Muscle of arm (tissue), 14 donors: Measurements from ENCODE around the gene PAX8. TPM values are rescaled to one million over a fixed set of nuclear protein-coding genes. Genes with fewer than 3 reads are reported as not detected.
A peak's percentile ranks its signal among the peaks of the same experiment; 100 is the strongest.
"Not testable (repeated sequence)": the region's sequence is repeated elsewhere in the genome, so short reads cannot be mapped to it uniquely, and the experiment has no call there.

Experiments
- DNase-seq: peaks from one replicate; pipeline ENCODE4 v3.0.0-alpha.2; 2013
- long read RNA-seq, 11 donors: transcript quantifications; one replicate each; lab custom pipeline, GENCODE V29; 2026
- polyA plus RNA-seq, 12 donors: library from polyadenylated mRNA; unstranded; fragments of 120-200 nt; gene quantifications; one replicate each; pipeline ENCODE4 v1.2.1, GENCODE V29; 2013; ENCODE audit not compliant: insufficient read length in 12 of 12

PAX8 gene
- polyA plus RNA-seq: 10 to 100 TPM in 1 of 12 donors, 1 to 10 TPM in 8, under 1 TPM in 2, not detected in 1; 0.52 to 18.1 (median 2.0) TPM
- long read RNA-seq, donor 1, partial matches to known transcripts: 0 of 1 reads
- long read RNA-seq, donor 1, other reads (novel, unspliced or antisense): 0 of 1 reads
- long read RNA-seq, donor 2: 0 reads
- long read RNA-seq, donor 3: 0 reads
- long read RNA-seq, donor 4, partial matches to known transcripts: 0 of 1 reads
- long read RNA-seq, donor 4, other reads (novel, unspliced or antisense): 0 of 1 reads
- long read RNA-seq, donor 5: 0 reads
- long read RNA-seq, donor 6: 0 reads
- long read RNA-seq, donor 7, partial matches to known transcripts: 0 of 1 reads
- long read RNA-seq, donor 7, other reads (novel, unspliced or antisense): 0 of 1 reads
- long read RNA-seq, donor 8, partial matches to known transcripts: 0 of 1 reads
- long read RNA-seq, donor 8, other reads (novel, unspliced or antisense): 0 of 1 reads
- long read RNA-seq, donor 9, full-length matches to known transcripts: 1 of 1 reads
- long read RNA-seq, donor 9, partial matches to known transcripts: 0 of 1 reads
- long read RNA-seq, donor 9, other reads (novel, unspliced or antisense): 0 of 1 reads
- long read RNA-seq, donor 10, partial matches to known transcripts: 0 of 2 reads
- long read RNA-seq, donor 10, other reads (novel, unspliced or antisense): 0 of 2 reads
- long read RNA-seq, donor 11, partial matches to known transcripts: 0 of 1 reads
- long read RNA-seq, donor 11, other reads (novel, unspliced or antisense): 0 of 1 reads

DNA sequence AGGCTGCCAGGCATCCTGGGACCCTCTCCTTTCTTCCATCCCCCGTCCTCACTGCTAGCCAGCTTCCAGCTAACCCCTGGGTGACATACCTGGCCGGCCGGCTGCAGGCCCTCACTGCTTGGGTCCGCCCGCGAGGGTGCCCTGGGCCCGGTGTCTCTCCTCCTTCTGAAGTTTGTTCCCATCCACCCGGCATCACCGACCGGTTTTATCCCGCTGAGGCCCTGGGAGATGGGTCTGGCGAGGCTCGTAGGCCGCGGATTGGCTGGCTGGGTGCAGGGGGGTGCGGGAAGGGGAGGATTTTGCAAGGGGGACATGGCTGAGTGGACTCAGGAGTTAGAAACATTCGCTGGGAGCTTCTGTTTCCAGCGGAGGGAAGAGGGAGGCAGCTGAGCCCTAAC is at the start of gene PAX8:
PAX8 (minus strand) TSS at position 180 of the 398 bp plus-strand sequence. CDS start 527 bp downstream, outside the sequence.
- DNase-seq: no peak

GRCh38 chr2:113328043-113328442 is 49.3 kb upstream of the PAX8 start:
- no peak for DNase-seq

DNA sequence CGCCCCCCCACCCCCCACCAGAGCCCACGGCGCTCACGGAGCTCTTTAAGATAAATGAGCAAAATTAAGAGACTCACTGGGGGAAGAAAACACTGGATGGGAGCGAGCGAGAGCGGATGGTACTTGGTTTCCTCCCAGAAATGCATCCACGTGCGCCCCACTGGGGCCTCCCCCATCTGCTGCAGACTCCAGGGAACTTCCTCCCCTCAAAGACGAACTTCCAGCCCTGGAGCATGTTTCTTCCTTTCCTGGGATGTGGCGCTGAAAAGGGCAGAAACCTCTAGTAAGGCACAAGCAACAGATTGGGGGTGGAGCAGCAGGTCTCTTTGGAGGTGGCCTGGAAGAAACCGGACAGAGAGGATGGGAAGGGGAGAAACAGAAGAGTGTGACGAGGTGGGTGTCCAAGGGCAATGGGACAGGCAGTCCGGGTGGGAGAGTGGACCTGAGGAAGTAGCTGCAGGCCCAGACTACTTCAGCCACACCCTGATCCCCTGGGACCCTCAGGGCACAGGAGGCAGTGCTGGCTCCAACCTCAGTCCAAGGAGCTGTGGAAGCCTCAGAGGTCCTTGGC is 46.5 kb upstream of the PAX8 start:
- DNase-seq: not testable (repeated sequence)

DNA sequence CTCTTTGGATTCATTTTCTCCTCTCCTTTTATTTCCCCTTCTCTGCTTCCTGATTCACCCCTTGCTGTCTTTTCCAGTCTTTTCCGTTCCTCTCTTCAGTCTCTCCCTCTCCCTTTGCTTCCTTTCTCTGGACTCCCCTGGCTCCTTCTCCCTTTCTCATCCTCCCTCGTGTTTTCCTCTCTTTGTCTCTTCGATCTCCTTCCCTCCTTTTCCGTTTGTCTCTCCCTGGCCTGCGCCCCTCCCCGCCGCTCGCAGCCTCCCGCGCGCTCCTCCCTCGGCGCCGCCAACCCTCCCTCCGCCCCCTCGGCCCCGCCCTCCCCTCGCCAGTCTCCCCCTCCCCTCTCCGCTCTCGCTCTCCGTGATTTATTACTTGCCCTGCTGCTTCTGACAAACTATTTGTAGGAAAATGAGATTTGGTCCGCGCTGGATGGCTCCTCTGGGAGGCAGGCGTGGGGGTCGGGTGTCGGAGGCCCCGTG is 46.0 kb upstream of the PAX8 start:
- peak; percentile 41 for DNase-seq

DNA sequence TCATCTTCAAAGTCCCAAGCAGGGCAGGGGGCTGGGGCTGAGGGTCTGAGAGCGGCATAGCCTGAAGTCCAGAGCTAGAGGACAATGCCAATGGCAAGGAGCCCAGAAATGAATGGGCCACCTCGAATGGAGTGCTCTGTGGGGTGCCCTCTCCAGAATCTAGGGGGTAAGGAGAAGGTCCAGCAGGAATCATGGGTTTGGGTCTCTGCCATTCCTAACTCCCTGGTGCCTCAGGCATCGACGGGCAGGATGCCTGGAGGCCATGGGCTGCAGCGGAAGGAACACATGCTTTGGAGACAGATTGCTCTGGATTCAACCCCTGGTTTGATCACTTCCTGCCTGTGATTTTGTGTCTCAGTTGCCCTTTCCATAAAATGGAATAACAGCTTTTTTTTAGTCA is 44.4 kb upstream of the PAX8 start:
- DNase-seq: not testable (repeated sequence)

- DNase-seq: not testable (repeated sequence)
These were observed 41.4 kb upstream of the PAX8 start for GRCh38 chr2:113320106-113320505.

DNA sequence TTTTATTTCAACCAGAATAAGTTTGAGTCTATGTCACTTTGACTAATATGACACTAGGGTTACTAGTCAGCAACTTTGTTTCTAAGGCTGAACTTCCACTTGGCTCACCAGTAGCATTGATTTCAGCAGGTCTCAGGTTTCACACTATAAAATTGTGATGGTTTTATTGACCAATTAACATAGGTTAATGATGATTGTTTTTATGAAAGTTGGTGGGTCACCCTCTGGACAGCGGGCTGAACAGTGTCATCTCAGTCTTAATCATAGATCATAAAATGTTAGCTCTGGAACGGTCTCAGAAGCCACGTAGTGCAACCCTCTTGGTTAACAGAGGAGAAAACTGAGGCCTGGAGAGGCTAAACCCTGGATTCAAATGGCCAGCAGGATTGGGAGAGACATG is 40.2 kb upstream of the PAX8 start:
- not testable (repeated sequence) for DNase-seq

DNA sequence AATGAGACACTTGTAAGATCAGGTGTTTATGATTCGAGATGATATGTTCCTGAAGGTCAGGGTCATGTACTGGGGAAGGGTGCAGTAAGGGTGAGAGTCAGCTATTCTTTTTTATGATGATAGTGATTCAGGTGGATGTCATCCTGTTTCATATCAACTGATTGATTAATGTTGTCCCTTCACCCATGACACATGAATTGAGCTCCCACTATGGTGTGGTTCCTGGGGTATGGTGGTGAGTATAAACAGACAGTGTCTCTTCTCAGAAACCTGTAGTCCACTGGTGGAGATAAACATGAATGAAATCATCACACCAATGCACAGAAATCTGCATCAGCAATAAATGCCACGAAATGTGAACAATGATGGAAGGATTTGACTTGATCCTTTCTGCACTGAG is 37.4 kb upstream of the PAX8 start:
- no peak for DNase-seq

- not testable (repeated sequence) for DNase-seq
These were observed 35.9 kb upstream of the PAX8 start for GRCh38 chr2:113314663-113315062.

DNA sequence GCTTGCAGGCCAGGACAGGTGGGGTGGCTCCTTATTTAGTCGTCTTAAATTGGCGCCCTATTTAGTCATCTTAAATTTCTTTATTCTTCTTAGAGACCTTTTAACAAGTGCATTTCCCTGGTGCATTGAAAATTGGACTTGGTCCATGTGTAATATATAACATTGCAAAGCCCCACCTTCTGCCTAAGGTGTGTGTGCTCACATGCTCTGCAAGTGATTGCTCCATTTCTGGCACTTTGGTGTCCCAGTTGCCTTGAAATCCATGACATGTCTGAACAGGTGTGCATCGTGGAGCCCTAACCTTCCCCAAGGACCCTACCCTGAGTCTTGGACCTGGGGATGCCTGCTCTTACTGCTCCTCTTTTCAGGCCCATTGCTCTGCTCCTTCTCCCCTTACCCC is 35.5 kb upstream of the PAX8 start:
- DNase-seq: not testable (repeated sequence)

DNA sequence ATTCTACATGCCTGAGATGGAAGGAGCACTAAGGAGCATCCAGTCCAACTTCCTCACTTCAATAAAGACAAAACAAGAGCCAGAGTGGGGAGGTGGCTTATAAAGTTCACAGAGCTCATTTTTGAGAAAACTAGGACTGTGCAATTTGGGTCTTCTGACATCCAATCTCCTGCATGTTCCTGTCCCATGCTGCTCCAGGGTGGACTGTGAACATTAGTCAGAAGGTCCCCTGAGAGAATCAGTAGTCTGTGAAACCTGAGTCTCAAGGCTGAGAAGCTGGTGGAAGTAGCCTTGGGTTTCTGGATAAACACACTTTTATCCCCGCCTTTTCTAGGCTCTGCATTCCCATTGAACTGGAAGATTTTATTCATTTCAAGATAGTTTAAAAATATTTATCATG is 33.1 kb upstream of the PAX8 start:
- not testable (repeated sequence) for DNase-seq

- not testable (repeated sequence) for DNase-seq
These were observed 32.5 kb upstream of the PAX8 start for GRCh38 chr2:113311191-113311590.

- DNase-seq: no peak
These were observed 31.1 kb upstream of the PAX8 start for GRCh38 chr2:113309655-113310387.

DNA sequence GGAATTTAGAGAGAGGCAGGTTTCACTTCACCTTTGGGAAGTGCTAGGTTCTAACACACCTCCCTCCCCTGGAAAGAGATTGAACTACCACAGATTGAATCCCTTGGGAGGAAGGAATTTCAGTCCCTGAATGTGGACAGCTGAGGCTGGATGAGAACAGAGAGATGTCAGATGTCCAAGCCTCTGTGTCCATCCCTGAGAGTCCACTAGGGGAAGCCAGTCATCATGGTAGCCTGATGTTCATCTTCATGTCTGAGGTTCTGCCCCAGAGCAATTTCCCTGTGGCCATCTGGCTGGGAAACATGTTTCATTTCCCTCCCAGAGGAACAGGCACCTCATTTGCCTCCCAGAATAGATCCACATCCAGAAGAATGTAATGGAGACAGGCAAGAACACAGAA is 30.1 kb upstream of the PAX8 start:
- DNase-seq: not testable (repeated sequence)

GRCh38 chr2:113306207-113306606 is 27.5 kb upstream of the PAX8 start:
- not testable (repeated sequence) for DNase-seq

DNA sequence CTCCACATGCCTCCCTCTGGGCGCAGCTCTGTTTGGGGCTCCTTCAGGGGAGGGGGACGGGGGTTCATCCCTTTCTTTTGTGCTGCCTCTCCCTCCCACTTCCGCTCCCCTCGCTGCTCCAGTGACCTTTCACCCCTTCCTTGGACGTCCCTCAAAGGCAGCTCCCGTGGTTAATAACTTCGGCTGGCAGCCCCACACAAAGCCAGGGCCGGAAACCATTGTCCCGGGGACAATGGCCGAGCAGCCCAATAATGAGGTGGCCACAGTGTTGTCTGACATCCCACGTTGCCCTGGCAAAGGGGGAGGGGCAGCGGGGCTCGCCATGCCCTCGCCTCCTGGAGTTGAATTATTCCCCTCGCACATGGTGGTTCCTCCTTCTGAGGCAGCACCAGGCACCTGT is 27.0 kb upstream of the PAX8 start:
- not testable (repeated sequence) for DNase-seq

DNA sequence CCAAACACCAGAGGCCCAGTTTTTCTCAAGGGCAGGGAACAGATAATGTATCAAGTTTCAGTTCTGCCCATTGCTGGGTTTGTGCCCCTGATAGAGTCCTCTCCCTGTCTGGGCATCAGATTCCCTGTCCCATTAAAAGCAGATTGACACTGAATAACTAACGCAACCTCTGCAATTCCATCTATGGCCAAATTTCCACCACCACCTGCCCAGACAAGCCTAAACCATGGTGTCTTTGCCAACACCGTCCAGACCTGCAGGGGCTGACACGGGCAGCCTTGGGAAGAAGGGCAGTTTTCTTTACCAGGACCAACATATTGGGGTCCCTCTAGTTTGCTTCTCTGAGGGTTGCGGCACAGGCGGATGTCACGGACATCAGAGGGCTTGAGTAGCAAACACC is 26.4 kb upstream of the PAX8 start:
- no peak for DNase-seq

GRCh38 chr2:113304702-113305101 is 26.0 kb upstream of the PAX8 start:
- no peak for DNase-seq

DNA sequence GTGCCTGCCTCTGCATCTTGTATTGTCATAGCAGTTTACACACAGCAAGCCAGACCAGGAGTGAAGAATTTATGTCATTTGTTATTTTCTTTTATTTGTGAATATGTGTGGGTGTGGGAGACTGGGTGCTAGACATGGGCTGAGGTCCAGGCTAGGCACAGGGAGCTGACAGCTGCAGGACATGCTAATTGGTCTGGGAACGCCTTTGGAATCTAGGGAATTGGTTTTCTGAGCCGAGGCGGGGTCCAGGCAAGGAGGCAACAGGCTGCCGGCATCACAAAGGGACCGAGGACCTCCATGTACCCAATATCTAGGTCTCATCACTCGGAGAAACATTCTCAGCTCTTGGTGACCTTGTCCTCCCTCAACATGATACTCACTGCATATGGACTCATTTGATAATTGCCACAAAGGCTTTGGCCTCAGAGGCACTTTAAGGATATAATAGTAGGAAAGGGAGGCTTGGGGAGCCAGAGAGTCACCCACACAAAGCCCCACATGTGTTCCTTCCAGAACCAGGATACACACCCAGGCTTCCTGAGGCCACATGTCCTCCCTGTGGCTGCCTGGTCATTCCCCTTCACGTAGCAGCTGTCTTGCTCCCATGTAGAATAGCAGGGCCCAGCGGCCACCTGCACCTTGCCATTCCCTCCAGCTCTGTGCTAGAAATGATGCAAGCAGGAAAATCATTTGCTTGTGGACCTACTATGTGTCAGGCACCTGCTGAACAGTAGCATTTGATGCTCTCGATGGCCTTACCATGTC is 23.7 kb upstream of the PAX8 start:
- not testable (repeated sequence) for DNase-seq

GRCh38 chr2:113300281-113300680 is 21.6 kb upstream of the PAX8 start:
- DNase-seq: no peak

GRCh38 chr2:113298176-113298575 is 19.5 kb upstream of the PAX8 start:
- DNase-seq: no peak
